Right lobe of liver (tissue), 4 donors: ENCODE measurements around the gene MYL11.

ENCODE experiments used
- CTCF ChIP-seq, 4 donors: fragments of 200-600 bp in 3 of 4; fragments of 450-650 bp in 1 of 4; IDR thresholded peaks; one replicate each; pipeline versions ENCODE4 v1.5.1 to v1.8.0; 2016 to 2022; ENCODE audit warnings: antibody characterized with exemption in 4 of 4, mild to moderate bottlenecking in 2 of 4
- POLR2A ChIP-seq: fragments of 450-650 bp; IDR thresholded peaks from one replicate; pipeline ENCODE4 v1.6.1; 2017; ENCODE audit warnings: antibody characterized with exemption, mild to moderate bottlenecking
- donor health status: DM: no; HTN: no; CAD: no.
- donor health status: DM: no; HTN: no; CAD: no.
- donor health status: DM: no; HTN: yes; CAD: no.

DNA sequence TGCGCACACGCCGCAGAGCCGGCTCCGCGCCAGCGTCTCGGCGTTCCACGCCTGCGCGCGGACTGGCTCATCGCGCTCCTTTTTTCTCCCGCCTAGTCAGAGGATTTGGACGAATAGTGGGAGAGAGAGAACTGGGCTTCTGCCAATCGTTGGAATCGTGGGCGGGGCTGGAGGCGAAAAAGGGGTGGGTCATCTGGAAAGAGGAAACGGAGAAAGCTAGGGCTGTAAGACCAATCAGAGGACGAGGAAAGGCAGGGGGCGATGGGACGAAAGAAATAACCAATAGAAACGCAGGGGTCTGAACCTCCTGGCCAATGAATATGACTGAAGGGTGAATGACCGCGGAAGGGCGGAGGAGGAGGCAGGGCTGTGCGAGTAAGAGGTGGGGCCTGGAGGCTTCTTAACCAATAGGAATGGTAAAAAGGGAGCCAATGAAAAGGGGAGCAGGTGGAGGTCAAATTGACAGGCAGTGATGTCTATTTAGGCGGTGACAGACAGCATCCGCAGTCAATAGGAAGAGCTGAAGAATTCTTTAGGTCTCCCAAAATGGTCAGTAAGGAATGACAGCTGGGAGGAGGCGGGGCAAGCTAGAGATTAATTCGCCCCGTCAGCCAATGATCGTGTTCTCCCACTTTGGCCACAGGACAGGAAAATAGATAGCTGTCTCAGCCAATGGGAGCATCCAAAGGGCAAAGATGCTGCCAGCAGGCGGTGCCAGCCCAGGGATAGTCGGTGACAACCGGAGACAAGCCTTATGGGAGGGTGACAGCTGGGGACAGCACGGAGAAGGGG, 4.0 kb upstream of the MYL11 start, which contains the start of gene TBC1D10B:
- peak; percentile 13 to 43 (median 26) for TF ChIP-seq CTCF (IDR thresholded peaks at IDR 0.05)
- peak; percentile 81 for TF ChIP-seq POLR2A
